ENCODE data around the gene IMPDH1. TPM values are rescaled to one million over a fixed set of nuclear protein-coding genes. Genes with fewer than 3 reads are reported as not detected.

The IMPDH1 gene
- total and polyA plus RNA-seq, 10 of the 15 experiments (the other 5 are each of a cell fraction or from before 2014, with no cell fraction given): 0.50 to 61.3 (median 41.8) TPM

DNA sequence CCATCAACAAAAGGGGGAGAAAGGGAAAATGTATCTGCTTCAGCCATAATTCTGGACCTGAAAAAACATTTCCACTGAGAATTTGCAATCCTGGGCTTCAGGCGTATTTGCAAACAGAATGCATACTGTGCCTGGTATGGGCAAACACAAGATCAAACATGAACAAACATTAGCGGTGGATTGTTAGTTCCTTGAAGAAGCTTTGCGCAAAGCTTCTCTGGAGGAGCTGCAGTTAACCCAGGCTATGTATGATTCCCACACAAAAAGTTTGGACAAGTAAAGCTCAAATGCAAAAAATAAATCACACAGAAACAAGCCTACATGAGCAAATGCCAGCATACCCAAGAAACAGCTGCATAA is 25.5 kb upstream of the IMPDH1 start (continued):
- TF ChIP-seq, protein P1, sequence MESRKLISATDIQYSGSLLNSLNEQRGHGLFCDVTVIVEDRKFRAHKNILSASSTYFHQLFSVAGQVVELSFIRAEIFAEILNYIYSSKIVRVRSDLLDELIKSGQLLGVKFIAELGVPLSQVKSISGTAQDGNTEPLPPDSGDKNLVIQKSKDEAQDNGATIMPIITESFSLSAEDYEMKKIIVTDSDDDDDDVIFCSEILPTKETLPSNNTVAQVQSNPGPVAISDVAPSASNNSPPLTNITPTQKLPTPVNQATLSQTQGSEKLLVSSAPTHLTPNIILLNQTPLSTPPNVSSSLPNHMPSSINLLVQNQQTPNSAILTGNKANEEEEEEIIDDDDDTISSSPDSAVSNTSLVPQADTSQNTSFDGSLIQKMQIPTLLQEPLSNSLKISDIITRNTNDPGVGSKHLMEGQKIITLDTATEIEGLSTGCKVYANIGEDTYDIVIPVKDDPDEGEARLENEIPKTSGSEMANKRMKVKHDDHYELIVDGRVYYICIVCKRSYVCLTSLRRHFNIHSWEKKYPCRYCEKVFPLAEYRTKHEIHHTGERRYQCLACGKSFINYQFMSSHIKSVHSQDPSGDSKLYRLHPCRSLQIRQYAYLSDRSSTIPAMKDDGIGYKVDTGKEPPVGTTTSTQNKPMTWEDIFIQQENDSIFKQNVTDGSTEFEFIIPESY (IDR thresholded peaks at IDR 0.05): no peak
- TF ChIP-seq HDAC6 (IDR thresholded peaks at IDR 0.05; ENCODE audit: unreplicated experiment) (no peak), HDAC2 (IDR thresholded peaks at IDR 0.05) (no peak), TAF1 (IDR thresholded peaks at IDR 0.05; ENCODE audit: borderline replicate concordance, low read depth, low read length) (no peak), POLR2AphosphoS2 (IDR thresholded peaks at IDR 0.05; ENCODE audit: low read depth, low read length) (no peak)
- TF ChIP-seq, protein P2, sequence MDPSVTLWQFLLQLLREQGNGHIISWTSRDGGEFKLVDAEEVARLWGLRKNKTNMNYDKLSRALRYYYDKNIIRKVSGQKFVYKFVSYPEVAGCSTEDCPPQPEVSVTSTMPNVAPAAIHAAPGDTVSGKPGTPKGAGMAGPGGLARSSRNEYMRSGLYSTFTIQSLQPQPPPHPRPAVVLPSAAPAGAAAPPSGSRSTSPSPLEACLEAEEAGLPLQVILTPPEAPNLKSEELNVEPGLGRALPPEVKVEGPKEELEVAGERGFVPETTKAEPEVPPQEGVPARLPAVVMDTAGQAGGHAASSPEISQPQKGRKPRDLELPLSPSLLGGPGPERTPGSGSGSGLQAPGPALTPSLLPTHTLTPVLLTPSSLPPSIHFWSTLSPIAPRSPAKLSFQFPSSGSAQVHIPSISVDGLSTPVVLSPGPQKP (IDR thresholded peaks at IDR 0.05; ENCODE audit: low read depth, low read length): no peak

DNA sequence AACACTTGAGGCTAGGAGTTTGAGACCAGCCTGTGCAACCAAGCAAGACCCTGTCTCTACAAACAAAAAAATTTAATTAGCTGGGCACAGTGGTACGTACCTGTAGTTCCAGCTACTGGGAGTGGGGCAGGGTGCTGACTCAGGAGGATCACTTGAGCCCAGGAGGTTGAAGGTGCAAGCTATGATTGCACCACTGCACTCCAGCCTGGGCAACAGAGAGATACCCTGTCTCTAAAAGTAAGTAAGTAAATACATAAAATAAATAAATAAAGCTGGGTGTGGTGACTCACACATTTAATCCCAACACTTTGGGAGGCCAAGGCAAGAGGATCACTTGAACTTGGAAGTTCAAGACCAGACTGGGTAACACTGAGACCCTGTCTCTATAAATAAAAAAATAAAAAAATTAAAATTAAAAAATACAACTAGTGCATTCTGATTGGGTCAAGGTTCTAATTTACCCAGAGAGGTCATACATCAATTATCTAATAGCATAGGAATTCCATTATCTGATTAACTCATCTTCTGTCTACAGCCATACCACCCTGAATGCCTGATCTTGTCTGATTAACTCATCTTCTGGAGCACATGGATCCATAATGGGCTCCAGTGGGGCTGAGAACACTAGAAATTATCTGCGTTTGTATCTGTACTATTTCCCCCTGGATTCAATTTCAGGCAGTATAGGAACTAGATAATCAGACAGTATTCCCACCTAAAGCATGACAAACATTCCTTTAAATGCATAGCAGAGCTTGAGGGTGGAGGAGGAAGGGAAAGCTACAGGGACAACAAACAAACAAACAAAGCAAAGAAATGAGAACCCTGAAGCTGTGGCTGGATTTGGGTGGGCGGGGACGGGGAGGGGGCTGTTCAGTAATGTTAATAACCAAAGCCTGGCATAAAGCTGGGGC is 24.9 kb upstream of the IMPDH1 start:
- Histone ChIP-seq H3K27ac (ENCODE audit: control insufficient read depth, insufficient read depth) (no peak overlapping the region), H3K27me3 (replicated peaks in 1 of 2; ENCODE audit: control insufficient read depth in 2 of 2, insufficient read depth in 2 of 2, low read length in 1 of 2) (no peaks in the 10 kb centered on the region), H3K9ac (ENCODE audit: control insufficient read depth, insufficient read depth, low read length) (no peak overlapping the region), H4K20me1 (ENCODE audit: control insufficient read depth, insufficient read depth) (no peaks in the 10 kb centered on the region), H3K4me1 (ENCODE audit: control insufficient read depth, insufficient read depth, low read length) (peaks cover 4% of the 10 kb centered on the region), H3K79me2 (ENCODE audit: control insufficient read depth, insufficient read depth, low read length) (no peaks in the 10 kb centered on the region), H3K36me3 (ENCODE audit: control insufficient read depth in 2 of 2, insufficient read depth in 2 of 2, low read length in 1 of 2) (no peaks in the 10 kb centered on the region), H2AFZ (ENCODE audit: control insufficient read depth, low read depth, low read length) (no peak overlapping the region), H3K4me2 (ENCODE audit: control insufficient read depth, insufficient read depth) (no peak overlapping the region), H3K4me3 (no peak overlapping the region), H3K9me3 (replicated peaks; ENCODE audit: control insufficient read depth, insufficient read depth, low read length) (no peaks in the 10 kb centered on the region; the same call in 1 of the 3 replicates)
- intact Hi-C loops (cut with micrococcal nuclease; ENCODE audit: unreplicated experiment): no loop called here
- no peak for FAIRE-seq
- ChIA-PET CTCF (interaction anchor here (1.3 to 16.0 kb wide), 9 partner anchors 7 to 47 kb away, joined by 3 to 463 read pairs (median 7); partner anchors contain the start of genes HILPDA and IMPDH1), RAD21 (ENCODE audit: unreplicated experiment) (interaction anchor here (1.2 to 10.5 kb wide), 9 partner anchors 9 to 31 kb away, joined by 3 to 216 read pairs (median 7); partner anchors contain the start of gene HILPDA), SMC1A (ENCODE audit: uncharacterized antibody, unreplicated experiment) (interaction anchor here (0.5 to 14.8 kb wide), 9 partner anchors 7 to 246 kb away, joined by 3 to 296 read pairs (median 4); partner anchors contain the start of gene HILPDA), POLR2A (interaction anchor here (0.6 to 3.7 kb wide), 4 partner anchors 10 to 26 kb away, joined by 4 to 31 read pairs (median 6); partner anchors contain the start of gene HILPDA)
- 34% methylated on average over 4 of the region's 4 CpGs for WGBS (ENCODE audit: insufficient coverage, insufficient replicate concordance, low lambda C conversion rate, missing lambda C conversion rate)
- DNase-seq (ENCODE audit: low read depth, low spot score): no peak
- ATAC-seq: no peak
- in situ Hi-C loops (cut with MboI): no loop called here
- BruUV-seq (replicated peaks): no TSS peak
- no peak for TF ChIP-seq MEF2A (IDR thresholded peaks at IDR 0.05; ENCODE audit: insufficient read depth, low read depth, low read length)
- TF ChIP-seq NR2C1 (IDR thresholded peaks at IDR 0.05): no peak
- TF ChIP-seq LARP7 (IDR thresholded peaks at IDR 0.05): no peak
- TF ChIP-seq RFX5 (IDR thresholded peaks at IDR 0.05; ENCODE audit: low read depth, low read length): no peak
- TF ChIP-seq, protein P3, sequence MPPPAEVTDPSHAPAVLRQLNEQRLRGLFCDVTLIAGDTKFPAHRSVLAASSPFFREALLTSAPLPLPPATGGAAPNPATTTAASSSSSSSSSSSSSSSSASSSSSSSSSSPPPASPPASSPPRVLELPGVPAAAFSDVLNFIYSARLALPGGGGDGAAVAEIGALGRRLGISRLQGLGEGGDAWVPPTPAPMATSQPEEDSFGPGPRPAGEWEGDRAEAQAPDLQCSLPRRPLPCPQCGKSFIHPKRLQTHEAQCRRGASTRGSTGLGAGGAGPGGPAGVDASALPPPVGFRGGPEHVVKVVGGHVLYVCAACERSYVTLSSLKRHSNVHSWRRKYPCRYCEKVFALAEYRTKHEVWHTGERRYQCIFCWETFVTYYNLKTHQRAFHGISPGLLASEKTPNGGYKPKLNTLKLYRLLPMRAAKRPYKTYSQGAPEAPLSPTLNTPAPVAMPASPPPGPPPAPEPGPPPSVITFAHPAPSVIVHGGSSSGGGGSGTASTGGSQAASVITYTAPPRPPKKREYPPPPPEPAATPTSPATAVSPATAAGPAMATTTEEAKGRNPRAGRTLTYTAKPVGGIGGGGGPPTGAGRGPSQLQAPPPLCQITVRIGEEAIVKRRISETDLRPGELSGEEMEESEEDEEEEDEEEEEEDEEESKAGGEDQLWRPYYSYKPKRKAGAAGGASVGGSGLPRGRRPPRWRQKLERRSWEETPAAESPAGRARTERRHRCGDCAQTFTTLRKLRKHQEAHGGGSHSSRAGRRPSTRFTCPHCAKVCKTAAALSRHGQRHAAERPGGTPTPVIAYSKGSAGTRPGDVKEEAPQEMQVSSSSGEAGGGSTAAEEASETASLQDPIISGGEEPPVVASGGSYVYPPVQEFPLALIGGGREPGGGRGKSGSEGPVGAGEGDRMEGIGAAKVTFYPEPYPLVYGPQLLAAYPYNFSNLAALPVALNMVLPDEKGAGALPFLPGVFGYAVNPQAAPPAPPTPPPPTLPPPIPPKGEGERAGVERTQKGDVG (CRISPR knock-in tag; IDR thresholded peaks at IDR 0.05): no peak
- TF ChIP-seq RAD51 (IDR thresholded peaks at IDR 0.05): no peak
- no peak for TF ChIP-seq SMAD5 (IDR thresholded peaks at IDR 0.05; ENCODE audit: low read depth)
- TF ChIP-seq, protein P4, sequence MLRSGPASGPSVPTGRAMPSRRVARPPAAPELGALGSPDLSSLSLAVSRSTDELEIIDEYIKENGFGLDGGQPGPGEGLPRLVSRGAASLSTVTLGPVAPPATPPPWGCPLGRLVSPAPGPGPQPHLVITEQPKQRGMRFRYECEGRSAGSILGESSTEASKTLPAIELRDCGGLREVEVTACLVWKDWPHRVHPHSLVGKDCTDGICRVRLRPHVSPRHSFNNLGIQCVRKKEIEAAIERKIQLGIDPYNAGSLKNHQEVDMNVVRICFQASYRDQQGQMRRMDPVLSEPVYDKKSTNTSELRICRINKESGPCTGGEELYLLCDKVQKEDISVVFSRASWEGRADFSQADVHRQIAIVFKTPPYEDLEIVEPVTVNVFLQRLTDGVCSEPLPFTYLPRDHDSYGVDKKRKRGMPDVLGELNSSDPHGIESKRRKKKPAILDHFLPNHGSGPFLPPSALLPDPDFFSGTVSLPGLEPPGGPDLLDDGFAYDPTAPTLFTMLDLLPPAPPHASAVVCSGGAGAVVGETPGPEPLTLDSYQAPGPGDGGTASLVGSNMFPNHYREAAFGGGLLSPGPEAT (IDR thresholded peaks at IDR 0.05; ENCODE audit: low read depth): no peak

All from GM12878 (cell line).